LNCaP clone FGC (cell line): ENCODE measurements around the gene AJM1.

ENCODE experiments used
- DNase-seq: peaks from one replicate; pipeline ENCODE4 v3.0.0-alpha.2; 2011; ENCODE audit warnings: low read depth
- H3K4me3 ChIP-seq: 2 replicates; pipeline ENCODE4 v1.5.1; 2011; ENCODE audit warnings: mild to moderate bottlenecking, low read depth, low read length, control low read depth
- TF ChIP-seq, protein P1 (sequence below): IDR thresholded peaks from 2 replicates; pipeline ENCODE4 v1.5.1; 2012; ENCODE audit warnings: mild to moderate bottlenecking; ENCODE audit not compliant: control insufficient read depth, insufficient read depth; ENCODE audit errors: extremely low read depth

Gene AJM1

DNA sequence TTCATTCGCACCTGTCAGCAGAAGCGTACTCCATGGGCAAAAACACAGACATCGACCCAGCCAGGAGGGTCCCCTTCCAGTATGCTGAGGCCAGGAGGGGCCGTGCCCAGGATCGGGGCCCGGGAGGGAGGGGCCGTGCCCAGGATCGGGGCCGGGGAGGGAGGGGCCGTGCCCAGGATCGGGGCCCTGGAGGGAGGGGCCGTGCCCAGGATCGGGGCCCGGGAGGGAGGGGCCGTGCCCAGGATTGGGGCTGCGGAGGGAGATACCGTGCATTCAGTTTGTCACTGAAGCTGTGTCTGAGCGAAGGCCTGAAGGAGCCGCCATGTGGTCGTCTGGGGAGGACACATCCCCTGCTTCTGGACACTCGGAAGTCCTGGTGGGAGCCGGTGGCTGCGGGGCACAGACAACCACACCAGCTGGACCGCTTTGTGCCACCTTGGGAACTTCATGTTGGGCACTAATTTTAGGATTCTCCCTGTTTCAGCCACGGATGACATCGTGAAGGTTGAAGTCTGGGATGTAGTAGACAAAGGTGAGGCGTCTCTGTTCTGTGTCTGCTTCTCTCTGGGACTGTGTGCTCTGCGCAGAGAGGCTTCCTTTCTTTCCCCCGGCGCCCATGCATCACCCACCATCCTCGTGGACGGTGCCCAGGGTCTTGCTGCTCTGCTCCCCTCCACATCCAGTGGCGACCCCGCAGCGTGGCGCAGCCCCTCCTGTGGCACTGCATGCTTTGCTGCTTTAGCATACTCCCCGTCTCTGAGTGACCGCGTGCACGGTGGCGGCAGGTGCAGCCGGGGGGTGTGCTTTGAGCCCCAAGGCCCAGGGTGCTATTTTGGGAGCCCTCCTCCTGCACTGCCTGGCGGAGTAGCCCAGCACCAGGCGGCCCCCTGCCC is 16.7 kb upstream of the AJM1 start:
- DNase-seq: no peak
- no peak overlapping the region for H3K4me3 ChIP-seq
- TF ChIP-seq, protein P1, sequence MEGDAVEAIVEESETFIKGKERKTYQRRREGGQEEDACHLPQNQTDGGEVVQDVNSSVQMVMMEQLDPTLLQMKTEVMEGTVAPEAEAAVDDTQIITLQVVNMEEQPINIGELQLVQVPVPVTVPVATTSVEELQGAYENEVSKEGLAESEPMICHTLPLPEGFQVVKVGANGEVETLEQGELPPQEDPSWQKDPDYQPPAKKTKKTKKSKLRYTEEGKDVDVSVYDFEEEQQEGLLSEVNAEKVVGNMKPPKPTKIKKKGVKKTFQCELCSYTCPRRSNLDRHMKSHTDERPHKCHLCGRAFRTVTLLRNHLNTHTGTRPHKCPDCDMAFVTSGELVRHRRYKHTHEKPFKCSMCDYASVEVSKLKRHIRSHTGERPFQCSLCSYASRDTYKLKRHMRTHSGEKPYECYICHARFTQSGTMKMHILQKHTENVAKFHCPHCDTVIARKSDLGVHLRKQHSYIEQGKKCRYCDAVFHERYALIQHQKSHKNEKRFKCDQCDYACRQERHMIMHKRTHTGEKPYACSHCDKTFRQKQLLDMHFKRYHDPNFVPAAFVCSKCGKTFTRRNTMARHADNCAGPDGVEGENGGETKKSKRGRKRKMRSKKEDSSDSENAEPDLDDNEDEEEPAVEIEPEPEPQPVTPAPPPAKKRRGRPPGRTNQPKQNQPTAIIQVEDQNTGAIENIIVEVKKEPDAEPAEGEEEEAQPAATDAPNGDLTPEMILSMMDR: no peak

GRCh38 chr9:136826188-136826541 is 16.1 kb upstream of the AJM1 start:
- no peak for DNase-seq
- no peak overlapping the region for H3K4me3 ChIP-seq
- TF ChIP-seq, protein P1: no peak

- no peak for DNase-seq
- TF ChIP-seq, protein P1: no peak
- no peak overlapping the region for H3K4me3 ChIP-seq
These were observed 15.3 kb upstream of the AJM1 start for GRCh38 chr9:136826703-136827582.

- TF ChIP-seq, protein P1: no peak
- no peak overlapping the region for H3K4me3 ChIP-seq
These were observed 14.3 kb upstream of the AJM1 start for GRCh38 chr9:136827794-136828473.

GRCh38 chr9:136828474-136829140 is 13.7 kb upstream of the AJM1 start:
- TF ChIP-seq, protein P1: no peak
- DNase-seq: no peak

More at GRCh38 chr9:136827794-136828473, 14.3 kb upstream of the AJM1 start:
- no peak for DNase-seq

GRCh38 chr9:136829412-136829811 is 12.9 kb upstream of the AJM1 start:
- no peak for DNase-seq

More at GRCh38 chr9:136828474-136829140, 13.7 kb upstream of the AJM1 start:
- no peak overlapping the region for H3K4me3 ChIP-seq

More at GRCh38 chr9:136829412-136829811, 12.9 kb upstream of the AJM1 start:
- H3K4me3 ChIP-seq: no peak overlapping the region
- TF ChIP-seq, protein P1: no peak
